ENCODE measurements around the gene SMAD6. TPM values are rescaled to one million over a fixed set of nuclear protein-coding genes. Genes with fewer than 3 reads are reported as not detected.
A peak's percentile ranks its signal among the peaks of the same experiment; 100 is the strongest.

Gene SMAD6
- total and polyA plus RNA-seq, 9 of the 15 experiments (the other 6 are each of a cell fraction or from before 2014, with no cell fraction given), result 0.10 to 15.5 (median 3.7) TPM

GRCh38 chr15:66786222-66786621, 84.2 kb downstream of the SMAD6 start:
- peaks cover 0 to 2% of the 10 kb centered on the region in 2 experiments; a peak in 1 of 5 replicates for H3K4me1 ChIP-seq (replicated peaks in 1 of 2; ENCODE audit: control insufficient read depth in 2 of 2, insufficient read depth in 2 of 2, low read length in 2 of 2)
- H3K4me2 ChIP-seq (ENCODE audit: insufficient read depth, low read length), result no peak overlapping the region
- BruUV-seq (replicated peaks), result no TSS peak
- FAIRE-seq (no peak), DNase-seq (ENCODE audit: extremely low read depth in 1 of 4, low spot score in 3 of 4) (no peak), ATAC-seq (no peak)
- H2AFZ ChIP-seq (ENCODE audit: low read depth, low read length), result no peak overlapping the region
- H3K9me1 ChIP-seq (ENCODE audit: control insufficient read depth, insufficient read depth, low read length), result no peaks in the 10 kb centered on the region
- H4K20me1 ChIP-seq (replicated peaks; ENCODE audit: control insufficient read depth, insufficient read depth, low read length), result no peaks in the 10 kb centered on the region
- intact Hi-C loops (cut with micrococcal nuclease) (no loop called here), in situ Hi-C loops (cut with MboI) (no loop called here)
- H3K27me3 ChIP-seq (ENCODE audit: control insufficient read depth in 2 of 2, insufficient read depth in 2 of 2, low read length in 2 of 2), result no peaks in the 10 kb centered on the region
- no peaks in the 10 kb centered on the region; the same call in 2 of the 3 replicates for H3K36me3 ChIP-seq (ENCODE audit: control insufficient read depth, insufficient read depth, low read length)
- 26% methylated on average over 4 of the region's 4 CpGs for WGBS (ENCODE audit: insufficient coverage, low coverage, missing lambda C conversion rate)
- no peak overlapping the region for H3K4me3 ChIP-seq
- H3K27ac ChIP-seq (ENCODE audit: extremely low read depth, low read depth, low read length), result no peak overlapping the region
- H3K9me3 ChIP-seq (replicated peaks; ENCODE audit: control insufficient read depth, insufficient read depth, low read depth, low read length), result no peaks in the 10 kb centered on the region
- no peak overlapping the region for H3K9ac ChIP-seq (ENCODE audit: insufficient read depth in 1 of 2, low read depth in 2 of 2, low read length in 2 of 2)
- ChIA-PET CTCF (ENCODE audit: low intra/inter-chr PET ratio) (no interaction called here), POLR2A (no interaction called here)
- H3K79me2 ChIP-seq (ENCODE audit: control insufficient read depth, insufficient read depth, low read length), result no peaks in the 10 kb centered on the region
- TF ChIP-seq, protein P1, sequence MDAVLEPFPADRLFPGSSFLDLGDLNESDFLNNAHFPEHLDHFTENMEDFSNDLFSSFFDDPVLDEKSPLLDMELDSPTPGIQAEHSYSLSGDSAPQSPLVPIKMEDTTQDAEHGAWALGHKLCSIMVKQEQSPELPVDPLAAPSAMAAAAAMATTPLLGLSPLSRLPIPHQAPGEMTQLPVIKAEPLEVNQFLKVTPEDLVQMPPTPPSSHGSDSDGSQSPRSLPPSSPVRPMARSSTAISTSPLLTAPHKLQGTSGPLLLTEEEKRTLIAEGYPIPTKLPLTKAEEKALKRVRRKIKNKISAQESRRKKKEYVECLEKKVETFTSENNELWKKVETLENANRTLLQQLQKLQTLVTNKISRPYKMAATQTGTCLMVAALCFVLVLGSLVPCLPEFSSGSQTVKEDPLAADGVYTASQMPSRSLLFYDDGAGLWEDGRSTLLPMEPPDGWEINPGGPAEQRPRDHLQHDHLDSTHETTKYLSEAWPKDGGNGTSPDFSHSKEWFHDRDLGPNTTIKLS (IDR thresholded peaks at IDR 0.05; ENCODE audit: borderline replicate concordance, low read depth), result no peak
- TF ChIP-seq OTX1 (CRISPR knock-in tag; IDR thresholded peaks at IDR 0.05) (no peak), ESRRA (IDR thresholded peaks at IDR 0.05; ENCODE audit: borderline replicate concordance, low read depth) (0 out of 2 replicates have a peak, but pooled peaks have one; percentile 18), MCM5 (IDR thresholded peaks at IDR 0.05; ENCODE audit: low read depth) (no peak), CSDE1 (IDR thresholded peaks at IDR 0.05) (no peak), RBM25 (IDR thresholded peaks at IDR 0.05; ENCODE audit: low read depth, low read length, severe bottlenecking) (peak; percentile 70), ZNF316 (IDR thresholded peaks at IDR 0.05) (no peak), ZMIZ1 (IDR thresholded peaks at IDR 0.05; ENCODE audit: low read depth in 2 of 2, low read length in 2 of 2) (no peak), HNRNPL (IDR thresholded peaks at IDR 0.05; ENCODE audit: low read depth, low read length) (no peak)
- TF ChIP-seq, protein P2, sequence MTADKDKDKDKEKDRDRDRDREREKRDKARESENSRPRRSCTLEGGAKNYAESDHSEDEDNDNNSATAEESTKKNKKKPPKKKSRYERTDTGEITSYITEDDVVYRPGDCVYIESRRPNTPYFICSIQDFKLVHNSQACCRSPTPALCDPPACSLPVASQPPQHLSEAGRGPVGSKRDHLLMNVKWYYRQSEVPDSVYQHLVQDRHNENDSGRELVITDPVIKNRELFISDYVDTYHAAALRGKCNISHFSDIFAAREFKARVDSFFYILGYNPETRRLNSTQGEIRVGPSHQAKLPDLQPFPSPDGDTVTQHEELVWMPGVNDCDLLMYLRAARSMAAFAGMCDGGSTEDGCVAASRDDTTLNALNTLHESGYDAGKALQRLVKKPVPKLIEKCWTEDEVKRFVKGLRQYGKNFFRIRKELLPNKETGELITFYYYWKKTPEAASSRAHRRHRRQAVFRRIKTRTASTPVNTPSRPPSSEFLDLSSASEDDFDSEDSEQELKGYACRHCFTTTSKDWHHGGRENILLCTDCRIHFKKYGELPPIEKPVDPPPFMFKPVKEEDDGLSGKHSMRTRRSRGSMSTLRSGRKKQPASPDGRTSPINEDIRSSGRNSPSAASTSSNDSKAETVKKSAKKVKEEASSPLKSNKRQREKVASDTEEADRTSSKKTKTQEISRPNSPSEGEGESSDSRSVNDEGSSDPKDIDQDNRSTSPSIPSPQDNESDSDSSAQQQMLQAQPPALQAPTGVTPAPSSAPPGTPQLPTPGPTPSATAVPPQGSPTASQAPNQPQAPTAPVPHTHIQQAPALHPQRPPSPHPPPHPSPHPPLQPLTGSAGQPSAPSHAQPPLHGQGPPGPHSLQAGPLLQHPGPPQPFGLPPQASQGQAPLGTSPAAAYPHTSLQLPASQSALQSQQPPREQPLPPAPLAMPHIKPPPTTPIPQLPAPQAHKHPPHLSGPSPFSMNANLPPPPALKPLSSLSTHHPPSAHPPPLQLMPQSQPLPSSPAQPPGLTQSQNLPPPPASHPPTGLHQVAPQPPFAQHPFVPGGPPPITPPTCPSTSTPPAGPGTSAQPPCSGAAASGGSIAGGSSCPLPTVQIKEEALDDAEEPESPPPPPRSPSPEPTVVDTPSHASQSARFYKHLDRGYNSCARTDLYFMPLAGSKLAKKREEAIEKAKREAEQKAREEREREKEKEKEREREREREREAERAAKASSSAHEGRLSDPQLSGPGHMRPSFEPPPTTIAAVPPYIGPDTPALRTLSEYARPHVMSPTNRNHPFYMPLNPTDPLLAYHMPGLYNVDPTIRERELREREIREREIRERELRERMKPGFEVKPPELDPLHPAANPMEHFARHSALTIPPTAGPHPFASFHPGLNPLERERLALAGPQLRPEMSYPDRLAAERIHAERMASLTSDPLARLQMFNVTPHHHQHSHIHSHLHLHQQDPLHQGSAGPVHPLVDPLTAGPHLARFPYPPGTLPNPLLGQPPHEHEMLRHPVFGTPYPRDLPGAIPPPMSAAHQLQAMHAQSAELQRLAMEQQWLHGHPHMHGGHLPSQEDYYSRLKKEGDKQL (CRISPR knock-in tag; IDR thresholded peaks at IDR 0.05; ENCODE audit: borderline replicate concordance), result no peak
- TF ChIP-seq, protein P3, sequence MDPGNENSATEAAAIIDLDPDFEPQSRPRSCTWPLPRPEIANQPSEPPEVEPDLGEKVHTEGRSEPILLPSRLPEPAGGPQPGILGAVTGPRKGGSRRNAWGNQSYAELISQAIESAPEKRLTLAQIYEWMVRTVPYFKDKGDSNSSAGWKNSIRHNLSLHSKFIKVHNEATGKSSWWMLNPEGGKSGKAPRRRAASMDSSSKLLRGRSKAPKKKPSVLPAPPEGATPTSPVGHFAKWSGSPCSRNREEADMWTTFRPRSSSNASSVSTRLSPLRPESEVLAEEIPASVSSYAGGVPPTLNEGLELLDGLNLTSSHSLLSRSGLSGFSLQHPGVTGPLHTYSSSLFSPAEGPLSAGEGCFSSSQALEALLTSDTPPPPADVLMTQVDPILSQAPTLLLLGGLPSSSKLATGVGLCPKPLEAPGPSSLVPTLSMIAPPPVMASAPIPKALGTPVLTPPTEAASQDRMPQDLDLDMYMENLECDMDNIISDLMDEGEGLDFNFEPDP (CRISPR knock-in tag; IDR thresholded peaks at IDR 0.05), result no peak

Data from K562 (cell line).